GM21529 (cell line): Measurements from ENCODE around the gene TFR2.

Experiments used
- ATAC-seq: cut with Tn5 transposase; IDR thresholded peaks from one replicate; pipeline ENCODE4 v1.9.1; 2021; ENCODE audit not compliant: unreplicated experiment

Gene TFR2

GRCh38 chr7:100641463-100641859 lies at the start of gene TFR2:
TSS of gene TFR2 (minus strand) at chr7:100641552. CDS start at chr7:100641509, 43 bp downstream.
- no peak for ATAC-seq

DNA sequence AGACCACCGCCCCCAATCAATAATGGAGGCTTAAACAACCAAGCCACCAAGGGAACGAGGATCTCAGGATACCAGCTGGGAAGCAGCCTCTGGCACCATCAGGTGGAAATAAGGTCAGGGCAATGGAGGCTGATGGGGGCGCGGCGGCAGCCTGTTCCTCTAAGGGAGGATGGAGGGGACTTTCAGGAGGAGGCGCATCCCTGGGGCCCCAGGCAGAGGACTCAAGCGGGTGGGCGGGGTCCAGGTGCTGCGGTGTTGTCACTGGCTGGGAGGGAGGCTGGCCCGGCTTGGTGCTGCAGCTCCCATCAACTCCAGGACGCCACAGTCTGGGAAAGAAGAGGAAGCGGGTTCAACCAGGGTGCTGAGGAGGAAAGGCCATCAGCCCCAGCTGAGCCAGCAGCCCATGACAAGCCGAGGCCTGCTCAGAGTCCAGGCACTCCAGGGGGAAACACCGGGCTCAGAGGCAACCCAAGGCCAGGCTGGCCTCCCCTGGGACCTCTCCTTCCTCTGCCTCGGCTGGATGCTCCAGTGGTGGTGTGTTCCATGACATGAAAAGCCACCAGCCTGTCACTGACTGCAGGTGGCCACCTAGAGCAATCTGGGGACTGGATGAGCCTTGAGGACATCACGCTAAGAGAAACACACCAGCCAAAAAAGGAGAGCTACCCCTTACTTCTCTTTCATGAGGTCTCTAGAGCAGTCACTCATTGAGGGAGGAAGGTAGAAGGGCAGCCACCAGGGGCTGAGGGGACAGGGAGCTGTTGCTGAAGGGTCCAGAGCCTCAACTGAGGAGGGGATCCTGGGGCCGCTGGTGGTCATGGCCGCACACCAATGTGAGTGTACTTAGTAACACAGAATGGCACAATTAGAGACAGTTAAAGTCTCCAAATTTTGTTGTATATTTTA lies 48.1 kb upstream of the TFR2 start:
- ATAC-seq: no peak

DNA sequence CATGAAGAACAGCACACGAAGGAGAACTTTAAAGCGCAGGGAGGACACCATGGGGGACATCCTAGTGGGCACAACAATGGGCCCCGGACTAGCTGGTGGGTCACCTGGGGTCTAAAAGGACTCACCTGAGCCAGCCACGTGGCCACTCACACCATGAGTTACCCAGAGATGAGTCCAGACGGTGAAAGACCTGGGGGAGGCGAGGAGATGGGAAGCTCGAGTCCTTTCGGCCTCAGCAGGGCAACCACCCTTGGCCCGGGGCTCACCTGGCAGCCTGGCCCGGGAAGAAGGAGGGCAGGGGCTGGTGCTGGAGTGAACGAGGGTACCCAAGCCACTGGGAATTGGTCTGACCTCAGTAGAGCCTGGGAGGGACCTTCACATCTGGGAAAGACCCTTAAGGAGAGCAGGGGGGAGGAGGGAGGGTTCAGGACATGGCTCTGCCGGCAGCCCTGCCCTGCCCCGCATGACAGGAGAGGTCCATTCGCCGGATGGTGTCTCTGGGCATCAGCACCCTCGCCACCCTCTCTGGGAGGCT lies 47.0 kb upstream of the TFR2 start:
- no peak for ATAC-seq

DNA sequence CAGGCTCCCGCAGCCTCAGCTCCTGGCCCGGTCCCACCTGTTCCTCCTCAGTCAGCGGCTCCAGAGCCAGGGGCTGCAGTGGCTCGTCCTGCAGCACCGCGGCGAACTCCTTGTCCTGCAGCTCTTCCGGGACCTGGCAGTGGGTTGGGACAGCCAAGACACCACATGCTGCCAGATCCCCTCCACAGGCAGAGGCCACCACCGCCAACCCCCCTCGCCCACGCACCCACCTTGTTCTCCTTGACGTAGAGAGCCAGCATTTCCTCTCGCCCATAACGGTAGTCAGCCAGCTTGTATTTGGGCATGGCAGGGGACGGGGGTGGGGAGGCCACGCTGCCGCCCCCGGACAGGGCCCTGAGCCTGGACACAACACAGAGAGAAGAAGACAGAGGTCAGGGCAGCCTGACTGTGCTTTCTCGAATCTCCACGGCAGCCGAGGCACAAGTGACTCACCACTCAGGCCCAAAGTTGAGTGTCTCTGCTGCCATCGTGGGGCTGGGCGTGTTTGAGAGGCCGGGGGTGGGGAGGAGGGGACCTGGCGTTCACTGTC lies 46.5 kb upstream of the TFR2 start:
- no peak for ATAC-seq

- ATAC-seq: no peak
Measured at GRCh38 chr7:100687261-100687660, 45.9 kb upstream of the TFR2 start.

DNA sequence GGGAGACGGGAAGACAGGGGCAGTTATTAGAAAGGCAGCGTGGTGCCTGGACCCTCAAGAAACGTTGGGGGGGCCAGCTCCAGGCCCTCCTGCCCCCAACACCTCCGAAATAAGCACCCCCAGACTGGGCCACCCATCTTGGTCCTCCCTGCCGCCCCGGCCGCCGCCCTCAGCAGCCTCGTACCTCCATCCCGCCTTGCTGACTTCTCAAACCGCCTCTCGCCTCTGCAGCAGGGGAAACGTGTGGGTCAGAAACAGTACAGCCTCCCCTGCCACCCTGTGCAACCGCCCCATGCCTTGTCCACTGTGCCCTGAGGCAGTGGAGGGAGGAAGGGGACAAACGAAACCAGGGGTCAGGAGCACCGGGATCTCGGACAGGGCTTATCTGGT lies 45.5 kb upstream of the TFR2 start:
- ATAC-seq: no peak

DNA sequence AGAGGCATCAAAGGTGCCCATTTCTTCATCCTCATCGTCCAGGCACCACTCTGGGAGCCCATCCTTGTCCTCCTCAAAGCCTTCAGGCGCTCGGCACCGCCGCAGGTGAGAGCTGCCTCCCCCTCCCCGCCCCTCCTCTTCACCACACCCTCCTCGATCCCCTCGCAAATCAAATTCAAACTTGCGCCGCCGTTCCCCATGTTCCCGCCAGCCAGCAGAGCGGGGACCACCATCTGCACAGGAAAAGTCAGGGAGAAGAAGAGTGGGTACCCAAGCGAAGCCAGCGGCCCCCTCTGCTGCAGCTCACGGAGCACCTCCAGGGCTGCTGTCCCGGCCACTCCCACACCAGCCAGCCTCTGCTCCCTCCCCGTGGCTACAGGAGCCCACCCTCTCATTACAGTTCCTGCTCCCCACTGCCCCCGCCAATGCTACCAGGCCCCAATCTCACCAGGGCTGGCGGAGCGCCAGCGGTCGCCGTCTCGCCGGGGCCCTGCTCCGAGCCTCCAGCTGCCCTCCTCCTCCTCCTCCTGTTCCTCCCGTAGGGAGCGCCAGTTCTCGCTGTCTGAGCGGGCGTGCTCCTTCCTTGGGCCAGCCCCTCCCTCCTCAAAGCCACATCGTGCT lies 45.0 kb upstream of the TFR2 start:
- no peak for ATAC-seq

GRCh38 chr7:100685631-100686145 lies 44.3 kb upstream of the TFR2 start:
- no peak for ATAC-seq

GRCh38 chr7:100685049-100685605 lies 43.8 kb upstream of the TFR2 start:
- ATAC-seq: no peak

GRCh38 chr7:100684534-100685042 lies 43.2 kb upstream of the TFR2 start:
- no peak for ATAC-seq

- ATAC-seq: no peak
Measured at GRCh38 chr7:100683659-100684533, 42.5 kb upstream of the TFR2 start.

DNA sequence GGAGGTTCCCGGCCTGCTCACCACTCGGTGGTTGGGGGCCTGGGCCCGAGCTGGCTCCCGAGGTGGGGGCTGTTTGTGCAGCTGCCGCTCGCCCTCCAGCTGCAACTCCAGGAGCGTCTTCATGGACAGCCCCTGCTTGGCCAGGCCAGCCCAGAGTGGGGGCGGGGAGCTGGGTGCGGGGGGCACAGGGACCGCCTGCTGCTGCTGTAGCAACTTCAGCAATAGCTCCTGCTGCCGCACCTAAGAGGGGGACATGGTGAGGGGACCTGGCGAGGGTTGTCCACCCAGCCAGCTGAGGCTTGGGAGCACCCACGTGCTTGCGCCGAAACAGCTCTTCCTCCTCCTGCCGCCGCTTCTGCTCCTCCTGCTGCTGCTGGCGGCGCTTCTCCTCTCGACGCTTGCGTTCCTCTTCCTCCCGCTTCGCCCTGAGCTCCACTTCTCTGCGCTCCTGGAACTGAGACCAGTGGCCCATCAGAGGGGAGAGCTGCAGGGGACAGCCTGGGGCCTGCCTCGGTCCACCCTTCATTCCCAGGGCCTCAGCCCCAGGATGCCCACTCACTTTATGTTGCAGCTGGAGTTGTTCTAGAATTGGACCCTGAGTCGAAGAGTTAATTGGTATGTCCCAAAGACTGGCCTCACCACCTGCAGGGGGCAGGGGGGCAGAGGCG lies 41.8 kb upstream of the TFR2 start:
- no peak for ATAC-seq

DNA sequence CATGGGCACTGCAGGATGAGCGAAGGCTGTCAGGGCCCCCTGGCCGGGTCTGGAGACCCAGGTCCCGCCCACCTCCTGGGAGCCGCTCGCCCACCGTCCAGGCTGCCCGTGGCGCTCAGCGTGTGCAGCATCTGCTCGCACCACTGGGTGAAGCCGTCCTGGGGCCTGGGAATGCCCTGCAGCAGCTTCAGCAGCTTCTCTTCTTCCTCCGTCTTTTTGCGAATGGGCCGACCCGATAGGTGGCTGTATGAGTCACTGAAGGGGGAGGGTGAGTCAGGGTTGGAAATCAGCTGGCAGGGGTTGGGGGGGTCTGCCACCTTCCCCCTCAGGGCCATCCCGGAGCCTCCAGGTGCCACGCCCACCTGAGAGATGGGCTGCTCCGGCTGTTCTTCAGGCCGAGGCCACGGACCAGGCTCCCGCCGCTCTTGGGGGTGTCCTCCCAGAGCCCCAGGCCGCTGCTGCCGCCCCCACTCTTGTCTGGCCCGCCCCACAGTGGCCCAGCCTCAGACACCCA lies 40.9 kb upstream of the TFR2 start:
- ATAC-seq: no peak

DNA sequence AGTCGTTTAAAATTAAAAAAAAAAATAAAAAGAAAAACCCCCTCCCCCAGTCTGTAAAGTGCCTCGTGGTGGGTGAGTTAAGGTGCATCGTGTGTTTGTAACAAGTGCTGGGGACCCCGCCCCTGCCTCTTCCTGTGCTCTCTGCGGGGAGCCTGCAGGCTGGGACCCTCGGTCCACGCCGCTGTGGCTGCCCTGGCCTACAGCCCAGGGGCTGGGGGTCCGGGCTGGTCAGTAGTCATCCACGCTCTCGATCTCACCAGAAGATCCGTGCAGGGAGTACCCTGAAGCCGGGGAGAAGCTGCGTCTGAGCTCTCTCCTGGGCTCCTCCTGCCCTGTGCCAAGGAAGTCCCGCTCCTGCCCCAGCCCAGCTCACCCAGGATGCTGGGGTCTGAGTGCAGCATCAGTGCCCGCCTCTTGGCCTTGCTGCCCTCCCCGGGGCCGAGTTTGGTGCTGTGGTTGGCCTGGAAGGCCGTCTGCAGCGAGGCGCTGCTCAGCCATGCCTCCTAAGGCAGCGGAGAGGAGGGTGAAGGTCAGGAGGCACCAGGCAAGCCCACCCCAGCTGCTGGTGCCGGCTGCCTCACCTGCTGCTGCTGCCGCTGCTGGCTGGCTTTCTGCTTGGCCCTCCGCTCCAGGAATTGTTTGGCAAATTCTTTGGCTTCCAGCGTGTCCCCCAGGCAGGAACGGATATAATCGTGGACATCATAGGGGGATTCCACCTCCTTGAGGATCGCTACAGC lies 40.3 kb upstream of the TFR2 start:
- no peak for ATAC-seq

GRCh38 chr7:100680576-100681271 lies 39.4 kb upstream of the TFR2 start:
- no peak for ATAC-seq

GRCh38 chr7:100679927-100680575 lies 38.7 kb upstream of the TFR2 start:
- ATAC-seq: no peak

DNA sequence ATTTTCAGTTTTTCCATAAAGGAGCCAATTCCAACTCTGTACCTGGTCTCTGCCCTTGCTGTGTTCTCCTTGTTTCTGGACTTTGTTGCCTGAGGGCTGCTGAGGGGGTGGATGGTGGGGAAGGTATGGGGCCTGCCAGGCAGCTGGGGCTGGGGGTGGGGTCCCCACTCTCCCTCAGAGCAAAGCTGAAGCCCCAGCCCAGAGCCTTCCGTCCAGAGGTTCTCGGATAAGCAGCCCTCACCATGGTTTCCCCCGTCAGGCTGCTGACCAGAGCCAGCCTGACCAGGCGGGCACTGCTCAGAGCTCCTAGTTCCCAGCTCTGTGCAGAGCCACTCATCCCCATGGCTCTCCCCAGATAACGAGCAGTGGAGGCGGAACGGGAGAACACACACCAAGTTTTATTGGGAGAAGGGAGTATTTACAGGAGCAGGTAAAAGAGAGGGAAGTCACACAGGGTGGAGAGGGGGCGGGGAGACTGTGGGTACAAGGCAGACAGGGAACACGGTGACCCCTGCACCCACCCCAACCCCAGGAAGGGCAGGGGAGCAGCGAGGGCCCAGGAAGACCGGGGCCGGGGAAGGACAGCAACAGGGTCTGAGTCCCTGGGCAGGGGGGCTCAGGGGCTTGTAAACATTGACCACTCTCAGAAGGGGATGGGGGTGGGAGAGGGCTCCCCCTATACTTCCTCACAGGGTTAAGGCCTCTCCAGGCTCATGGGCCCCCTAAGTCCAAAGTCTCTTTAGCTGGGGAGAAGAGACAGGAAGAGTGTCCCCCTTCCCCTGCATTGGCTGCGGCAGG lies 38.0 kb upstream of the TFR2 start:
- ATAC-seq: no peak
